HCEC 1CT (cell line): Measurements from ENCODE around the gene GRM8.

ENCODE experiments used
- DNase-seq: peaks from one replicate; pipeline ENCODE4 v3.0.0-alpha.2; 2017

Gene GRM8

GRCh38 chr7:126495001-126495400, 757.7 kb downstream of the GRM8 start:
- no peak for DNase-seq

GRCh38 chr7:126493801-126494200, 758.9 kb downstream of the GRM8 start:
- no peak for DNase-seq

GRCh38 chr7:126489874-126490273, 762.9 kb downstream of the GRM8 start:
- no peak for DNase-seq

- DNase-seq, result no peak
These were observed 764.9 kb downstream of the GRM8 start for GRCh38 chr7:126487728-126488442.

- DNase-seq, result no peak
These were observed 765.9 kb downstream of the GRM8 start for GRCh38 chr7:126486806-126487205.

- DNase-seq, result no peak
These were observed 767.0 kb downstream of the GRM8 start for GRCh38 chr7:126485791-126486190.

- no peak for DNase-seq
These were observed 768.8 kb downstream of the GRM8 start for GRCh38 chr7:126483972-126484371.

- DNase-seq, result no peak
These were observed 779.9 kb downstream of the GRM8 start for GRCh38 chr7:126472825-126473224.

- DNase-seq, result no peak
These were observed 790.3 kb downstream of the GRM8 start for GRCh38 chr7:126462405-126462804.

- DNase-seq, result no peak
These were observed 792.1 kb downstream of the GRM8 start for GRCh38 chr7:126460664-126461063.

GRCh38 chr7:126453104-126453503, 799.6 kb downstream of the GRM8 start:
- no peak for DNase-seq

- no peak for DNase-seq
These were observed 802.5 kb downstream of the GRM8 start for GRCh38 chr7:126450269-126450671.

- DNase-seq, result no peak
These were observed 803.0 kb downstream of the GRM8 start for GRCh38 chr7:126449611-126450268.

- no peak for DNase-seq
These were observed 804.8 kb downstream of the GRM8 start for GRCh38 chr7:126447984-126448383.

- no peak for DNase-seq
These were observed 806.8 kb downstream of the GRM8 start for GRCh38 chr7:126445991-126446390.

- DNase-seq, result no peak
These were observed 808.8 kb downstream of the GRM8 start for GRCh38 chr7:126443951-126444350.

GRCh38 chr7:126442908-126443307, 809.8 kb downstream of the GRM8 start:
- DNase-seq, result no peak

GRCh38 chr7:126441745-126442144, 811.0 kb downstream of the GRM8 start:
- DNase-seq, result no peak

GRCh38 chr7:126440542-126440941, 812.2 kb downstream of the GRM8 start:
- DNase-seq, result no peak

- no peak for DNase-seq
These were observed 816.4 kb downstream of the GRM8 start for GRCh38 chr7:126436213-126436868.

GRCh38 chr7:126426652-126427051, 826.1 kb downstream of the GRM8 start:
- no peak for DNase-seq

- DNase-seq, result no peak
These were observed 827.8 kb downstream of the GRM8 start for GRCh38 chr7:126424985-126425384.

- no peak for DNase-seq
These were observed 833.7 kb downstream of the GRM8 start for GRCh38 chr7:126419047-126419446.

GRCh38 chr7:126411821-126412383, 840.8 kb downstream of the GRM8 start:
- DNase-seq, result no peak
